Adrenal gland (tissue), 5 donors: ENCODE measurements around the gene ARHGAP19.

ENCODE experiments used
- CTCF ChIP-seq, 6 experiments: fragments of 450-650 bp in 4 of 6; fragments of 200-600 bp in 2 of 6; sonication (generic) in 1 of 6; IDR thresholded peaks; 1 replicate in 5 of 6; 2 replicates in 1 of 6; pipeline versions ENCODE4 v1.5.1 to v1.8.0; 2016 to 2021; ENCODE audit warnings: antibody characterized with exemption in 6 of 6, mild to moderate bottlenecking in 2 of 6, moderate library complexity in 1 of 6
- POLR2A ChIP-seq, 2 donors: fragments of 450-650 bp; IDR thresholded peaks; one replicate each; pipeline ENCODE4 v1.6.1; 2017; ENCODE audit warnings: antibody characterized with exemption in 2 of 2, mild to moderate bottlenecking in 2 of 2, moderate library complexity in 1 of 2
- donor health status: DM: no; HTN: no; CAD: no.

GRCh38 chr10:97203220-97203619 lies 89.2 kb downstream of the ARHGAP19 start:
- TF ChIP-seq CTCF (IDR thresholded peaks at IDR 0.05) (no peak), POLR2A (IDR thresholded peaks at IDR 0.05) (no peak)
